HG03135 (cell line): Measurements from ENCODE around the gene ANKLE2.
A peak's percentile ranks its signal among the peaks of the same experiment; 100 is the strongest.

Source experiments
- ATAC-seq: cut with Tn5 transposase; IDR thresholded peaks from one replicate; pipeline ENCODE4 v1.9.1; 2021; ENCODE audit warnings: mild to moderate bottlenecking, moderate library complexity; ENCODE audit not compliant: unreplicated experiment

The ANKLE2 gene

GRCh38 chr12:132720606-132721345 is 40.9 kb downstream of the ANKLE2 start:
- no peak for ATAC-seq

GRCh38 chr12:132719954-132720324 is 41.7 kb downstream of the ANKLE2 start:
- no peak for ATAC-seq

GRCh38 chr12:132719141-132719953 is 42.3 kb downstream of the ANKLE2 start:
- ATAC-seq: no peak

GRCh38 chr12:132718644-132719043 is 43.0 kb downstream of the ANKLE2 start:
- no peak for ATAC-seq

- no peak for ATAC-seq
Measured at GRCh38 chr12:132717531-132718387, 43.9 kb downstream of the ANKLE2 start.

- ATAC-seq: no peak
Measured at GRCh38 chr12:132717011-132717410, 44.6 kb downstream of the ANKLE2 start.

- ATAC-seq: no peak
Measured at GRCh38 chr12:132716356-132716755, 45.3 kb downstream of the ANKLE2 start.

- no peak for ATAC-seq
Measured at GRCh38 chr12:132715874-132716273, 45.8 kb downstream of the ANKLE2 start.

GRCh38 chr12:132713123-132713522 is 48.5 kb downstream of the ANKLE2 start:
- no peak for ATAC-seq

- peak; percentile 20 for ATAC-seq
Measured at GRCh38 chr12:132711080-132711843, 50.4 kb downstream of the ANKLE2 start.

- peak; percentile 88 for ATAC-seq
Measured at GRCh38 chr12:132710405-132711079, 51.1 kb downstream of the ANKLE2 start, which contains the start of gene PGAM5. Gene PGAM5 (plus strand): TSS chr12:132710842. CDS start chr12:132710877, 35 bp downstream.

GRCh38 chr12:132710043-132710404 is 51.6 kb downstream of the ANKLE2 start:
- ATAC-seq: peak; percentile 19

- ATAC-seq: no peak
Measured at GRCh38 chr12:132708150-132708549, 53.5 kb downstream of the ANKLE2 start.

GRCh38 chr12:132707241-132707640 is 54.4 kb downstream of the ANKLE2 start:
- no peak for ATAC-seq

- ATAC-seq: no peak
Measured at GRCh38 chr12:132703641-132704040, 58.0 kb downstream of the ANKLE2 start.

GRCh38 chr12:132702640-132703039 is 59.0 kb downstream of the ANKLE2 start:
- no peak for ATAC-seq

- no peak for ATAC-seq
Measured at GRCh38 chr12:132700212-132700822, 61.3 kb downstream of the ANKLE2 start.

- ATAC-seq: no peak
Measured at GRCh38 chr12:132698341-132698740, 63.3 kb downstream of the ANKLE2 start.

GRCh38 chr12:132695431-132695830 is 66.2 kb downstream of the ANKLE2 start:
- no peak for ATAC-seq
